Measurements from ENCODE around the gene ATRIP.
"Not testable (repeated sequence)": the region's sequence is repeated elsewhere in the genome, so short reads cannot be mapped to it uniquely, and the experiment has no call there.

ATRIP gene

DNA sequence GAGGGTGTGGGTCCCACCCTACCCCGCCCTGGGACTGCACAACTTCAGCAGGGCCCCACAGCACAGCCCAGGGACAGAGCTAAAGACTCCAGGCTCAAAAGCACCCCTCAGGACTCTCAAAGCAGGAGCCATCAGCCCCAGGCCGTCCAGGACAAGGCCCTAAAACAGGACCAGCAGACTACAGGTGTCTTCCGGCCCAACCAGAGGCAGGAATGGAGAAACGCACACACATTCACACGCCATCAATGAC lies 26.1 kb downstream of the ATRIP start:
- no peak for DNase-seq

- DNase-seq, result peak; percentile 83 to 98
Observed at GRCh38 chr3:48472923-48473616, 26.5 kb downstream of the ATRIP start.

DNA sequence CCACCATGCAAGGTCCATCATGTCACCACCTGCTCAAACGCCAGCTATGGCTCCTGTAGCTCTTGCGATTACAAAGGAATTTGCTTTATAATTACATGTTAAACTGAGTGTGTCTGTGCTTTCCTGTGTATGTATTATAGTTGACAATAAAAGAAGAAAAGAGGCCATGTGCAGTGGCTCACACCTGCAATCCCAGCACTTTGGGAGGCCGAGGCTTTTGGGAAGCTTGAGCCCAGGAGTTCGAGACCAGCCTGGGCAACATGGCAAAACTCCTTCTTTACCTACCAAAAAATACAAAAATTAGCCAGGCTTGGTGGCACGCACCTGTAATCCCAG lies 27.0 kb downstream of the ATRIP start:
- DNase-seq, result no peak

DNA sequence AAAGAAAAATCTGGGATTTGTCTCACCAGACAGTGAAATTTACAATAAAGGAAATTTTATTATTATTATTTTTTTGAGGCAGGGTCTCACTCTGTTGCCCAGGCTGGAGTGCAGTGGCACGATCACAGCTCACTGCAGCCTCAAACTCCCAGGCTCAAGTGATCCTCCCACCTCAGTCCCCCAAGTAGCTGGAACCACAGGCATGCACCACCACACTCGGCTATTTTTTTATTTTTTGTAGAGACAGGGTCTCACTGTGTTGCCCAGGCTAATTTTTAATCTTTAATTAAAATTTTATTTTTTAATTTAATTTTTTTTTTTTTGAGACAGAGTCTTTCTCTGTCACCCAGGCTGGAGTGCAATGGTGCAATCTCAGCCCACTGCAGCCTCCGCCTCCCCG lies 27.5 kb downstream of the ATRIP start:
- DNase-seq, result not testable (repeated sequence)

- DNase-seq, result no peak
Observed at GRCh38 chr3:48474619-48475018, 28.1 kb downstream of the ATRIP start.

DNA sequence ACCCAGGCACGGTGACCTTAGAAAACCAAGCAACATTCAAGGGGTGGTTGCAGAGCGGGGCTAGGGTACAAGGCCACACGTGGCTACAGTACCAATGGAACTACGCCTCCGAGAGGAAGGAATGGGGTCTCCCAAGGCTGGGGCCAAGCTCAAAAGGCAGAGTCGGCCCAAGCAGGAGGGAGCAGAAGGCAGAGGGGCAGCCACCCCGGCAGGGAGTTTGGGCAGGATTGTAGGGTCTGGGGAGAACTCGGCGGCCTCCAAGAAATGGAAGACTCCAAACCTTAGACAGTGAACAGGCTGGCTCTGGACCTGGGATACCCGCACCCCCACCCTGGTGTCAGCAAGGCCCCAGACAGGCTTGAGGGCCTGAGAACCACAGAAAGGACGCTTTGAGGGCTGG lies 28.7 kb downstream of the ATRIP start:
- no peak for DNase-seq

- DNase-seq, result no peak
Observed at GRCh38 chr3:48476426-48477053, 30.0 kb downstream of the ATRIP start.

DNA sequence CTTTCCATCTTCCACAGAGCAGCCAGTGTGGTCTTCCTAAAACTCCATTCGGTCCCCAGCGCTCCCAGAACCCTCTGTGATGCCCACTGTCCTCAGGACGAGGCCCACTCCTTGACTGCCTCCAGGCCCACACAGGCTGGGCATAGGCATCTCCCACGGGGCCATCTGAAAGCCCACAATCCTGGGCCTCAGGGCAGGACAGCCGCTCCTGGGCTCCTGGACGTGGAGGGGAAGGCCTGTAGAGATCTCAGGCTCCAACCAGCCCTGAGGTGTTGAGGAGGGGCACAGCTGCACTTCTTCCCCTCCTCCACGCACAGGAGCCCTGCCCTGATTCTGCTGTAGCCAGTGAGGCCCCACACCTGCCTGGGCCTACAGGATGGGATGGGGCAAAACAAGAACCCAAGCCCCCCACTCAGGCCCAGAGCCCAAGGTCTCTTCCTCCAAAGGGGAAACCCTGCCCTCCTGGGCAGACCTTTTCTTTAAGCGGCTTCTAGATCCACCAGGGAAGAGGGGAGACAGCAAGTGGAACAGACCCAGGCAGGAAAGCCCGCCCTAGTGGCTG lies 31.5 kb downstream of the ATRIP start:
- no peak for DNase-seq

GRCh38 chr3:48478626-48479555 lies 32.4 kb downstream of the ATRIP start:
- peak in 1 of 2 donors; percentile 48 for DNase-seq

GRCh38 chr3:48480891-48481290 lies 34.4 kb downstream of the ATRIP start:
- not testable (repeated sequence) for DNase-seq

DNA sequence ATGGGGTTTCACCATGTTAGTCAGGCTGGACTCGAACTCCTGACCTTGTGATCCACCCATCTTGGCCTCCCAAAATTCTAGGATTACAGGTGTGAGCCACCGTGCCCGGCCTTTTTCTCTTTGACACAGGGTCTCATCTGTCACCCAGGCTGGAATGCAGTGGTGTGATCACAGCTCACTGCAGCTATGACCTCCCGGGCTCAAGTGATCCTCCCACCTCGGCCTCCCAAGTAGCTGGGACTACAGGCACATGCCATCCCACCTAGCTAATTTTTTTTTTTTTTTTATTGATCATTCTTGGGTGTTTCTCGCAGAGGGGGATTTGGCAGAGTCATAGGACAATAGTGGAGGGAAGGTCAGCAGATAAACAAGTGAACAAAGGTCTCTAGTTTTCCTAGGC lies 36.3 kb downstream of the ATRIP start:
- DNase-seq, result not testable (repeated sequence)

GRCh38 chr3:48486952-48487351 lies 40.4 kb downstream of the ATRIP start:
- no peak for DNase-seq

DNA sequence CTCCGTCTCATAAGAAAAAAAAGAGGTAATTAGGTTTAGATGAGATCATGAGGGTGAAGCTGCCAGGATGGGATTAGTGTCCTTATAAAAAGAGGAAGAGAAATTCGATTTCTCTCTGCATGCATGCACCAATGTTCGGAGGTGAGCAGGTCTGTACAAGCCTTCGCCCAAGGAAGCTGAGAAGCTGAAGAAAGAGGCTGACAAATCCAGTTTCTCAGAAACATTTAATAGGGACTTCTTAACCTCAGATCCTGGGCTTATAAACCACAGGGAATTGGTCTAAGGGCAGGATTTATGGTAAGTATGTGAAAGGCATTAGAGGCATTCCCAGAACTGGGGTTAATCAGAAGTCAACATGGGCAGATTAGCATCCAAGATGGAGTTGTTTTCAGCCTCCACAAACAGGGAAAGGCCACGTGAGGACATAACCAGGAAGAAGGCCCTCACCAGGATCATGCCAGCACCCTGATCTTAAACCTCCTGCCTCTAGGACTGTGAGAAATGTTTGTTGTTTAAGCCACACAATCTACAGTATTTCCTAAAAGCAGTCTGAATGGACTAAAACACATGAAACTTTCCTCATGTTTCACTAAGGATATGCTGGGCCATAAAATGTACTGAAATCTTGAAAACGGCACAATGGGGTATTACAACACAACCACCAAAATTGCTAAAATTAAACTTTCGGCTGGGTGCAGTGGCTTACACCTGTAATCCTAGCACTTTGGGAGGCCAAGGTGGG lies 46.1 kb downstream of the ATRIP start:
- no peak for DNase-seq

DNA sequence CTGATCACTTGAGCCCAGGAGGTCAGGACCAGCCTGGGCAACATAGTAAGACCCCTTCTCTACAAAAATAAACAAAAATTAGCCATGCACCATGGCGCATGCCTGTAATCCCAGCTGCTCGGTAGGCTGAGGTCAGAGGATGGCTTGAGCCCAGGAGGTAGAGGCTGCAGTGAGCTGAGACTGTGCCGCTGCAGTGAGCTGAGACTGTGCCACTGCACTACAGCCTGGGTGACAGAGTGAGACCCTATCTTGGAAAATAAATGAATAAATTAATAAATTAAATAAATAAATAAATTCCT lies 46.6 kb downstream of the ATRIP start:
- no peak for DNase-seq

- no peak for DNase-seq
Observed at GRCh38 chr3:48500656-48501055, 54.1 kb downstream of the ATRIP start.

DNA sequence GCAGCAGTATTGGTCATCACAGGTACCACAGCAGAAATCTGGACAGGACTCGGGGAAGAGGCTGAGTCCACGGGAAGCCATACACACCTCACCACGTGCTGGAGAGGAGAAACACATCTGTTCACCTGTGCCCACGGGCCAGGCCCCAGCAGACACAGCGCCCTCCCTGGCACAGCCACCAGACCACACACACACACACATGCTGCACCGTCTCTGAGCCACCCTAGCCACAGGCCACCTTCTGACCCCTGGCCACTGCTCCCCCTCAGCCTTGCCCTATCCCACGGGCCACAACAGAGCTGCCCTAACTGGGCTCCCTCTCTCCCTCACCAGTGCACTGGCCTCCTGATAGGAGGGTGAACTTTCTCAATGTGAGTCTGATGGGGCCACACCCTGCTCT lies 54.7 kb downstream of the ATRIP start:
- DNase-seq, result no peak

- DNase-seq, result no peak
Observed at GRCh38 chr3:48502121-48502520, 55.6 kb downstream of the ATRIP start.

GRCh38 chr3:48502728-48503168 lies 56.2 kb downstream of the ATRIP start:
- DNase-seq, result no peak

DNA sequence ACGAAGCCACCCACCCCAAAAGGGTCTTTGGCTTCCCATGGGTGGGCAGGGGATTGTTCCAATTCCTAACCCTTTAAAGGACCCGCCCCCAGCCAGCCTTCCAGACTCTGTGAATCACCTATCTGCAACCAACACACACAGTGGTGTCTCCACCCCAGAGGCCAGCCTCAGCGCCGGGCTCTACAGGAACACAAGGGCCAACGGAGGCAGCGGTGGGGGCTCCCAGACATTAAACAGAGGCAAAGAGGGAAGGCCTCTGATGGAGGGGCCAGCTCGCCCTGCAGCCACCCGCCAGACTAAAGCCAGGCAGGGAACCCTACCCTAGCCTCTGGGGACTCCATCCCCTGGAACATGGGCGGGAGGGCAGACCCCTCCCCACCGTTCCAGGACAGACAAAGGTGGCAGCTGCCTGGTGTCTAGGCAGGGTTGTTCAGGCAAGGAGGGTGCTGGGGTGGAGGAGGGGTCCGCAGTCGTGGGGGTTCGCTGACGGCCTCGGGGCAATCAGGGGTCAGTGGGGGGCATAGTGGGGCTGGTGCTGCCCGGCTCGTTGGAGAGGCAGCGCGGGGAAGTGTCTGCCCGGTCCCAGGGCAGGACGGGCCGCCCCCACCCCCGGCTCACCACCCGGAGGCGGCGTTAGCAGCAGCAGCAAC lies 57.0 kb downstream of the ATRIP start:
- no peak for DNase-seq

GRCh38 chr3:48504051-48504946 lies 57.8 kb downstream of the ATRIP start, which contains the start of gene SHISA5:
SHISA5 (minus strand) TSS chr3:48504174; CDS start chr3:48504094, 80 bp downstream.
- peak in 1 of 2 donors; percentile 25 for DNase-seq

GRCh38 chr3:48505146-48505545 lies 58.6 kb downstream of the ATRIP start:
- no peak for DNase-seq
